Esophagus muscularis mucosa (tissue), 4 donors: ENCODE data around the gene UVRAG. TPM values are rescaled to one million over a fixed set of nuclear protein-coding genes. Genes with fewer than 3 reads are reported as not detected.

Experiments used
- DNase-seq: peaks from one replicate; pipeline ENCODE4 v3.0.0-alpha.2; 2017; ENCODE audit errors: extremely low spot score
- H3K27ac ChIP-seq, 4 donors: fragments of 200-600 bp; sonication (generic); replicated peaks in 1 of 4; 1 replicate in 3 of 4; 2 replicates in 1 of 4; pipeline ENCODE4 v1.5.1; 2016 to 2019; ENCODE audit warnings: mild to moderate bottlenecking in 1 of 4
- H3K27me3 ChIP-seq, 4 donors: fragments of 200-600 bp; sonication (generic); one replicate each; pipeline versions ENCODE4 v1.5.1 to v1.6.0; 2016 to 2019
- H3K36me3 ChIP-seq, 4 donors: fragments of 200-600 bp; sonication (generic); one replicate each; pipeline ENCODE4 v1.5.1; 2016 to 2019
- H3K4me1 ChIP-seq, 4 donors: fragments of 200-600 bp; sonication (generic); one replicate each; pipeline ENCODE4 v1.5.1; 2016 to 2019
- H3K4me3 ChIP-seq, 4 donors: fragments of 200-600 bp; sonication (generic); 1 replicate in 2 of 4; 2 replicates in 2 of 4; pipeline ENCODE4 v1.5.1; 2016 to 2019; ENCODE audit warnings: mild to moderate bottlenecking in 4 of 4, moderate library complexity in 1 of 4
- H3K9me3 ChIP-seq, 4 donors: fragments of 200-600 bp; sonication (generic); 1 replicate in 3 of 4; 2 replicates in 1 of 4; pipeline ENCODE4 v1.5.1; 2016 to 2019
- CTCF ChIP-seq, 3 experiments: fragments of 200-600 bp in 2 of 3; fragments of 450-650 bp in 1 of 3; sonication (generic) in 2 of 3; IDR thresholded peaks; one replicate each; pipeline ENCODE4 v1.5.1; 2017 to 2019; ENCODE audit warnings: antibody characterized with exemption in 3 of 3, mild to moderate bottlenecking in 2 of 3, moderate library complexity in 1 of 3
- EP300 ChIP-seq: sonication (generic); formaldehyde crosslinking; IDR thresholded peaks from one replicate; pipeline ENCODE4 v1.6.1; 2017; ENCODE audit warnings: antibody characterized with exemption
- POLR2A ChIP-seq: fragments of 450-650 bp; IDR thresholded peaks from one replicate; pipeline ENCODE4 v1.6.1; 2017; ENCODE audit warnings: antibody characterized with exemption, moderate library complexity, mild to moderate bottlenecking, low read depth
- POLR2AphosphoS5 ChIP-seq, 2 donors: sonication (generic); formaldehyde crosslinking; IDR thresholded peaks; one replicate each; pipeline ENCODE4 v1.6.1; 2017; ENCODE audit warnings: antibody characterized with exemption in 2 of 2
- WGBS: methylation state at CpG from one replicate; pipeline ENCODE4 v1.1.5; 2018; 5-methylcytosine and 5-hydroxymethylcytosine counted together
- intact Hi-C: fragments of 100-400 bp; cut with DNase I; formaldehyde crosslinking; loops from one replicate; pipeline ENCODE4 v1.15.1; 2023
- total RNA-seq, 4 donors: library from RNA; depleted of rRNA; stranded (reverse); fragments of >200 nt; gene quantifications; one replicate each; pipeline versions ENCODE4 v1.1.0 to v1.2.1, GENCODE V29; 2016

UVRAG gene
- total RNA-seq, 4 donors from 2014 or later = 30.6 to 37.4 (median 34.7) TPM

GRCh38 chr11:75839851-75840250 lies 24.8 kb downstream of the UVRAG start:
- H3K9me3 ChIP-seq = no peaks in the 10 kb centered on the region
- H3K27ac ChIP-seq = no peak overlapping the region
- no peaks in the 10 kb centered on the region for H3K27me3 ChIP-seq
- TF ChIP-seq POLR2AphosphoS5 (IDR thresholded peaks at IDR 0.05) (no peak), POLR2A (no peak), CTCF (IDR thresholded peaks at IDR 0.05) (no peak), EP300 (no peak)
- H3K4me3 ChIP-seq = no peak overlapping the region
- H3K4me1 ChIP-seq = peaks cover 16 to 40% (median 28%) of the 10 kb centered on the region in 4 donors
- intact Hi-C loops = no loop called here
- H3K36me3 ChIP-seq = peaks cover 0 to 11% (median 0%) of the 10 kb centered on the region in 4 donors
- DNase-seq = no peak

- DNase-seq = no peak
- H3K4me1 ChIP-seq = peaks cover 16 to 39% (median 28%) of the 10 kb centered on the region in 4 donors
- no peak overlapping the region for H3K27ac ChIP-seq
- no peaks in the 10 kb centered on the region for H3K27me3 ChIP-seq
- H3K36me3 ChIP-seq = peaks cover 0 to 11% (median 0%) of the 10 kb centered on the region in 4 donors
- intact Hi-C loops = no loop called here
- H3K9me3 ChIP-seq = no peaks in the 10 kb centered on the region
- no peak for TF ChIP-seq EP300
- no peak for TF ChIP-seq POLR2A
- TF ChIP-seq POLR2AphosphoS5 (IDR thresholded peaks at IDR 0.05) = no peak
- TF ChIP-seq CTCF (IDR thresholded peaks at IDR 0.05) = no peak
- WGBS = 73% methylated on average over 1 of the region's 1 CpG
- no peak overlapping the region for H3K4me3 ChIP-seq
Measured at GRCh38 chr11:75840522-75840921, 25.5 kb downstream of the UVRAG start.

- no peak overlapping the region for H3K4me3 ChIP-seq
- TF ChIP-seq POLR2A (no peak), CTCF (IDR thresholded peaks at IDR 0.05) (no peak), EP300 (no peak), POLR2AphosphoS5 (IDR thresholded peaks at IDR 0.05) (no peak)
- no peaks in the 10 kb centered on the region for H3K27me3 ChIP-seq
- WGBS = 82% methylated on average over 2 of the region's 2 CpGs
- H3K36me3 ChIP-seq = peaks cover 0 to 11% (median 0%) of the 10 kb centered on the region in 4 donors
- DNase-seq = no peak
- H3K9me3 ChIP-seq = no peaks in the 10 kb centered on the region
- intact Hi-C loops = no loop called here
- no peak overlapping the region for H3K27ac ChIP-seq
- H3K4me1 ChIP-seq = peaks cover 16 to 34% (median 27%) of the 10 kb centered on the region in 4 donors
Measured at GRCh38 chr11:75841739-75842138, 26.7 kb downstream of the UVRAG start.

- Histone ChIP-seq H3K4me3 (no peak overlapping the region), H3K4me1 (peaks cover 12 to 24% (median 21%) of the 10 kb centered on the region in 4 donors), H3K9me3 (no peaks in the 10 kb centered on the region), H3K27ac (no peak overlapping the region), H3K27me3 (no peaks in the 10 kb centered on the region), H3K36me3 (no peaks in the 10 kb centered on the region)
- intact Hi-C loops = no loop called here
- TF ChIP-seq EP300 (no peak), POLR2AphosphoS5 (IDR thresholded peaks at IDR 0.05) (no peak), POLR2A (no peak), CTCF (IDR thresholded peaks at IDR 0.05) (no peak)
- no peak for DNase-seq
Measured at GRCh38 chr11:75845324-75845723, 30.3 kb downstream of the UVRAG start.

GRCh38 chr11:75849894-75850293 lies 34.9 kb downstream of the UVRAG start:
- no peak for TF ChIP-seq EP300
- TF ChIP-seq POLR2AphosphoS5 (IDR thresholded peaks at IDR 0.05) = no peak
- no peak for TF ChIP-seq CTCF (IDR thresholded peaks at IDR 0.05)
- no peak for TF ChIP-seq POLR2A
- no peak overlapping the region for H3K4me3 ChIP-seq
- H3K4me1 ChIP-seq = peaks cover 17 to 23% (median 21%) of the 10 kb centered on the region in 4 donors
- intact Hi-C loops = no loop called here
- H3K36me3 ChIP-seq = peaks cover 0 to 19% (median 2%) of the 10 kb centered on the region in 4 donors
- no peaks in the 10 kb centered on the region for H3K9me3 ChIP-seq
- H3K27me3 ChIP-seq = no peaks in the 10 kb centered on the region
- no peak overlapping the region for H3K27ac ChIP-seq
- DNase-seq = no peak
